DND-41 (cell line): ENCODE data around the gene ACTA2.

Experiments
- ATAC-seq: fragments of 200-7000 bp; cut with Tn5 transposase; 3 replicates; pipeline ENCODE4 v1.9.1; 2021; ENCODE audit warnings: low read depth; ENCODE audit not compliant: insufficient read depth
- DNase-seq: peaks from one replicate; pipeline ENCODE4 v3.0.0-alpha.2; 2020
- H2AFZ ChIP-seq: 2 replicates; pipeline ENCODE4 v1.6.0; 2012; ENCODE audit warnings: low read depth, low read length
- H3K27ac ChIP-seq: 2 replicates; pipeline ENCODE4 v1.5.1; 2012; ENCODE audit warnings: low read length, inconsistent platforms
- H3K27me3 ChIP-seq: fragments of 200-600 bp; sonication (generic); 2 replicates; pipeline ENCODE4 v1.6.0; 2012; ENCODE audit warnings: low read length, mild to moderate bottlenecking, inconsistent platforms; ENCODE audit not compliant: insufficient read depth, poor library complexity
- H3K36me3 ChIP-seq: 2 replicates; pipeline ENCODE4 v1.5.1; 2012; ENCODE audit warnings: low read length, inconsistent platforms; ENCODE audit not compliant: insufficient read depth
- H3K4me1 ChIP-seq: 2 replicates; pipeline ENCODE4 v1.5.1; 2012; ENCODE audit warnings: mild to moderate bottlenecking, low read length; ENCODE audit not compliant: insufficient read depth
- H3K4me2 ChIP-seq: 2 replicates; pipeline ENCODE4 v1.6.0; 2012; ENCODE audit warnings: mild to moderate bottlenecking, moderate library complexity, low read length, inconsistent platforms; ENCODE audit not compliant: insufficient read depth
- H3K4me3 ChIP-seq, 2 experiments: fragments of 200-600 bp in 1 of 2; shearing (Covaris generic) in 1 of 2; 2 replicates each; pipeline ENCODE4 v1.5.1; 2012 to 2016; ENCODE audit warnings: inconsistent platforms in 2 of 2, low read length in 2 of 2, mild to moderate bottlenecking in 2 of 2, low read depth in 1 of 2, moderate library complexity in 1 of 2
- H3K79me2 ChIP-seq: 2 replicates; pipeline ENCODE4 v1.6.0; 2012; ENCODE audit warnings: low read length, inconsistent platforms; ENCODE audit not compliant: insufficient read depth
- H3K9ac ChIP-seq: 2 replicates; pipeline ENCODE4 v1.6.0; 2012; ENCODE audit warnings: low read depth, mild to moderate bottlenecking, inconsistent platforms, low read length, moderate library complexity
- H3K9me3 ChIP-seq: 2 replicates; pipeline ENCODE4 v1.5.1; 2012; ENCODE audit warnings: low read length, moderate library complexity, mild to moderate bottlenecking, inconsistent platforms; ENCODE audit not compliant: insufficient read depth, severe bottlenecking
- H4K20me1 ChIP-seq: 2 replicates; pipeline ENCODE4 v1.6.0; 2012; ENCODE audit warnings: low read length; ENCODE audit not compliant: insufficient read depth
- CTCF ChIP-seq: IDR thresholded peaks from 2 replicates; pipeline ENCODE4 v1.5.1; 2012; ENCODE audit warnings: borderline replicate concordance, low read length, moderate library complexity, mild to moderate bottlenecking; ENCODE audit not compliant: poor library complexity, severe bottlenecking; ENCODE audit errors: extremely low read depth
- EZH2 ChIP-seq: IDR thresholded peaks from 3 replicates; pipeline ENCODE4 v1.6.1; 2012; ENCODE audit warnings: borderline replicate concordance, low read depth, mild to moderate bottlenecking, moderate library complexity, low read length, inconsistent platforms; ENCODE audit not compliant: severe bottlenecking

The ACTA2 gene

DNA sequence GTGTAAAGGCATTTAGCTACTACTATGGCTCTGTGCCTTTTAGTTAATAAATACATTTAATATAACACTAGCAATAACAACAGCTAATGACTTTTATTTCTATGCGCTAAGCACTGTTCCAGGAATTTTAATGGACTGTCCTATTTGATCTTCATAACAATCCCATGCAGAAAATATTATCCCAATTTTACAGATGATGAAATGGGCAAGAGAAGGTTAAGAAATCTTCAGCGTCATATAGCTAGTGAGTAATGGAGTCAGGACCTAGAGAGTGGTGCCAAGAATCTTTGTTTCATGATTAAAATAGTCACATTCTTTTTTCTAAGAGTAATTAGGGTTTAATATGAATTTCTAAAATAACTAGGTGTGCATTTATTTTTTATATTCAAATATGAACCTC is 32.4 kb downstream of the ACTA2 start:
- TF ChIP-seq EZH2 (no peak), CTCF (no peak)
- H2AFZ ChIP-seq = no peak overlapping the region
- no peak for DNase-seq
- no peaks in the 10 kb centered on the region for H3K9me3 ChIP-seq
- H3K79me2 ChIP-seq = no peaks in the 10 kb centered on the region
- H3K27me3 ChIP-seq = no peaks in the 10 kb centered on the region
- no peak overlapping the region for H3K4me3 ChIP-seq
- no peak overlapping the region for H3K27ac ChIP-seq
- H3K4me2 ChIP-seq = no peak overlapping the region
- H3K4me1 ChIP-seq = no peaks in the 10 kb centered on the region
- no peak for ATAC-seq
- H3K9ac ChIP-seq = no peak overlapping the region
- H3K36me3 ChIP-seq = peaks cover 85% of the 10 kb centered on the region
- no peaks in the 10 kb centered on the region for H4K20me1 ChIP-seq

DNA sequence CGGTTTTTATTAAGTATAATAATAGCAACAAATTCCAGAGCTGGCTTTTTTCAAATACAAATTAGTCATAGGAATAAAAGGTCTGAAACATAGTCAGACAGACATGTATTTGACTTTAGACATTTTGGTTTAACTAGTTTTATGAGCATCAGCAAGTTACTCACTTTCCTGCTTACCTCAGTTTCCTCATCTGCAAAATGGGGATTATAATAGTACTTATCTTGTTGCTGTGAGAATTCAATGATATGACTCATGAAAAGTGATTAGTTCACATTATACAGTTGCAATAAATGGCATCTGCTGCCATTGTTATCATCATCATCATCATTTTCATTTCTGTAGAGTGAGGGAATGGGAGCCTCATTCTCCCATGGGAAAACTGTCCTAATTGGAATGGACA is 33.5 kb downstream of the ACTA2 start:
- no peak overlapping the region for H3K9ac ChIP-seq
- H3K36me3 ChIP-seq = peaks cover 79% of the 10 kb centered on the region
- H3K79me2 ChIP-seq = no peaks in the 10 kb centered on the region
- H3K9me3 ChIP-seq = no peaks in the 10 kb centered on the region
- TF ChIP-seq EZH2 (no peak), CTCF (no peak)
- H3K4me2 ChIP-seq = no peak overlapping the region
- no peaks in the 10 kb centered on the region for H4K20me1 ChIP-seq
- DNase-seq (no peak), ATAC-seq (no peak)
- H3K27ac ChIP-seq = no peak overlapping the region
- H3K4me3 ChIP-seq = no peak overlapping the region
- no peaks in the 10 kb centered on the region for H3K27me3 ChIP-seq
- no peak overlapping the region for H2AFZ ChIP-seq
- H3K4me1 ChIP-seq = no peaks in the 10 kb centered on the region

- no peak overlapping the region for H3K27ac ChIP-seq
- H4K20me1 ChIP-seq = no peaks in the 10 kb centered on the region
Observed at GRCh38 chr10:88918191-88918905, 34.2 kb downstream of the ACTA2 start.

More at GRCh38 chr10:88918191-88918905, 34.2 kb downstream of the ACTA2 start:
- no peak overlapping the region for H3K9ac ChIP-seq
- no peak for ATAC-seq
- no peaks in the 10 kb centered on the region for H3K9me3 ChIP-seq
- DNase-seq = no peak
- no peaks in the 10 kb centered on the region for H3K4me1 ChIP-seq
- H3K79me2 ChIP-seq = no peaks in the 10 kb centered on the region
- no peak overlapping the region for H3K4me2 ChIP-seq
- H2AFZ ChIP-seq = no peak overlapping the region
- peaks cover 79% of the 10 kb centered on the region for H3K36me3 ChIP-seq
- TF ChIP-seq CTCF (no peak), EZH2 (no peak)
- no peaks in the 10 kb centered on the region for H3K27me3 ChIP-seq
- no peak overlapping the region for H3K4me3 ChIP-seq
